SK-N-SH (cell line): ENCODE results near the gene ZNF865. TPM values are rescaled to one million over a fixed set of nuclear protein-coding genes. Genes with fewer than 3 reads are reported as not detected.

Source experiments
- CTCF ChIA-PET: fragments of 300-600, 350-600 bp; formaldehyde crosslinking; extraction: SDS; loops from one replicate; lab custom pipeline; 2021; lab: Yijun Ruan, JAX
- POLR2A ChIA-PET: fragments of 350-600 bp; sonication (Branson Sonifier 250); formaldehyde crosslinking; extraction: SDS; loops from one replicate; lab custom pipeline; 2020; ENCODE audit warnings: antibody characterized with exemption, inconsistent platforms; lab: Yijun Ruan, JAX
- DNase-seq: peaks from one replicate; pipeline ENCODE4 v3.0.0; 2012
- H2AFZ ChIP-seq: fragments of 200-600 bp; sonication (generic); 2 replicates; pipeline ENCODE4 v1.8.1; 2016; ENCODE audit warnings: antibody characterized with exemption, mild to moderate bottlenecking, low read depth
- H3F3A ChIP-seq: fragments of 200-600 bp; sonication (generic); replicated peaks from 2 replicates; pipeline ENCODE3; 2016; ENCODE audit warnings: antibody characterized with exemption, mild to moderate bottlenecking; ENCODE audit not compliant: insufficient read depth
- H3K27ac ChIP-seq, 2 experiments: fragments of 200-500 bp in 1 of 2; fragments of 200-600 bp in 1 of 2; sonication (Bioruptor generic) in 1 of 2; sonication (generic), shearing (Covaris generic) in 1 of 2; 2 replicates each; pipeline versions ENCODE4 v1.5.1 to v1.6.1; 2014 to 2016; ENCODE audit warnings: low read depth in 2 of 2, inconsistent platforms in 1 of 2, low read length in 1 of 2, mild to moderate bottlenecking in 1 of 2, mixed read lengths in 1 of 2
- H3K27me3 ChIP-seq: fragments of 200-600 bp; sonication (generic), shearing (Covaris generic); 2 replicates; pipeline ENCODE4 v1.6.1; 2016; ENCODE audit warnings: mixed run types; ENCODE audit not compliant: insufficient read depth
- H3K36me3 ChIP-seq, 2 experiments: fragments of 200-500 bp in 1 of 2; fragments of 200-600 bp in 1 of 2; sonication (Bioruptor generic) in 1 of 2; sonication (generic) in 1 of 2; replicated peaks in 1 of 2; 2 replicates each; pipeline versions ENCODE3 to v1.5.1; 2014 to 2016; ENCODE audit warnings: low read length in 1 of 2, mild to moderate bottlenecking in 1 of 2; ENCODE audit not compliant: insufficient read depth in 2 of 2, control insufficient read depth in 1 of 2
- H3K4me1 ChIP-seq, 2 experiments: fragments of 200-500 bp in 1 of 2; fragments of 200-600 bp in 1 of 2; sonication (Bioruptor generic) in 1 of 2; sonication (generic), shearing (Covaris generic) in 1 of 2; 2 replicates each; pipeline versions ENCODE4 v1.5.1 to v1.6.1; 2014 to 2016; ENCODE audit warnings: low read depth in 1 of 2, low read length in 1 of 2, mixed run types in 1 of 2; ENCODE audit not compliant: insufficient read depth in 2 of 2, control insufficient read depth in 1 of 2
- H3K4me2 ChIP-seq: fragments of 200-600 bp; sonication (generic), shearing (Covaris generic); 2 replicates; pipeline ENCODE4 v1.6.1; 2017; ENCODE audit warnings: mixed run types
- H3K4me3 ChIP-seq, 2 experiments: fragments of 200-500 bp in 1 of 2; fragments of 200-600 bp in 1 of 2; sonication (Bioruptor generic) in 1 of 2; sonication (generic), shearing (Covaris generic) in 1 of 2; 2 replicates each; pipeline versions ENCODE4 v1.5.1 to v1.8.1; 2014 to 2016; ENCODE audit warnings: low read depth in 2 of 2, inconsistent platforms in 1 of 2, low read length in 1 of 2, mild to moderate bottlenecking in 1 of 2, mixed read lengths in 1 of 2, moderate library complexity in 1 of 2
- H3K79me2 ChIP-seq: fragments of 200-600 bp; sonication (generic); 2 replicates; pipeline ENCODE4 v1.8.1; 2017; ENCODE audit warnings: mild to moderate bottlenecking; ENCODE audit not compliant: insufficient read depth
- H3K9ac ChIP-seq: fragments of 200-600 bp; sonication (generic); 2 replicates; pipeline ENCODE4 v1.6.1; 2017; ENCODE audit warnings: mixed run types
- H3K9me2 ChIP-seq: fragments of 200-600 bp; sonication (generic); 2 replicates; pipeline ENCODE4 v1.6.1; 2017; ENCODE audit warnings: mixed run types
- H3K9me3 ChIP-seq: fragments of 200-600 bp; sonication (generic); 2 replicates; pipeline ENCODE4 v1.6.1; 2017; ENCODE audit warnings: mixed run types, mild to moderate bottlenecking, moderate library complexity
- H4K20me1 ChIP-seq: fragments of 200-600 bp; sonication (generic); 2 replicates; pipeline ENCODE4 v1.6.1; 2017; ENCODE audit warnings: mild to moderate bottlenecking, mixed run types; ENCODE audit not compliant: insufficient read depth
- ELF1 ChIP-seq: IDR thresholded peaks from 2 replicates; pipeline ENCODE4 v1.4.0; 2012
- EP300 ChIP-seq, 2 experiments: IDR thresholded peaks; 2 replicates each; pipeline versions ENCODE4 v1.4.0 to v1.6.1; 2012; ENCODE audit warnings: borderline replicate concordance in 1 of 2, low read depth in 1 of 2, low read length in 1 of 2
- FOSL2 ChIP-seq: IDR thresholded peaks from 2 replicates; pipeline ENCODE4 v1.4.0; 2012; ENCODE audit warnings: low read depth, mild to moderate bottlenecking, moderate library complexity, borderline replicate concordance
- FOXM1 ChIP-seq: IDR thresholded peaks from 2 replicates; pipeline ENCODE4 v1.4.0; 2012; ENCODE audit warnings: low read depth, mild to moderate bottlenecking
- GABPA ChIP-seq: IDR thresholded peaks from 2 replicates; pipeline ENCODE4 v1.4.0; 2012; ENCODE audit warnings: low read depth, mild to moderate bottlenecking
- GATA2 ChIP-seq: sonication (generic); formaldehyde crosslinking; IDR thresholded peaks from 2 replicates; pipeline ENCODE4 v1.5.0; 2020; ENCODE audit warnings: mild to moderate bottlenecking, missing genetic modification reagents
- JUND ChIP-seq: IDR thresholded peaks from 2 replicates; pipeline ENCODE4 v1.4.0; 2012
- MEF2A ChIP-seq: IDR thresholded peaks from 2 replicates; pipeline ENCODE4 v1.4.0; 2012; ENCODE audit warnings: low read depth, borderline replicate concordance
- NFIC ChIP-seq: IDR thresholded peaks from 2 replicates; pipeline ENCODE4 v1.4.0; 2012; ENCODE audit warnings: borderline replicate concordance
- NRF1 ChIP-seq: IDR thresholded peaks from 2 replicates; pipeline ENCODE4 v1.6.1; 2012; ENCODE audit warnings: low read depth, mild to moderate bottlenecking, low read length
- POLR2AphosphoS5 ChIP-seq: IDR thresholded peaks from 2 replicates; pipeline ENCODE4 v1.6.1; 2012; ENCODE audit warnings: low read depth, low read length
- RAD21 ChIP-seq: IDR thresholded peaks from 2 replicates; pipeline ENCODE4 v1.6.1; 2012; ENCODE audit warnings: mild to moderate bottlenecking, low read length
- RCOR1 ChIP-seq: fragments of 150-350 bp; IDR thresholded peaks from 2 replicates; pipeline ENCODE4 v1.6.1; 2017; ENCODE audit warnings: antibody characterized with exemption, low read length
- SMC3 ChIP-seq: IDR thresholded peaks from 2 replicates; pipeline ENCODE4 v1.6.1; 2012; ENCODE audit warnings: low read depth, low read length, improper control_type of control experiment
- TAF1 ChIP-seq: IDR thresholded peaks from 2 replicates; pipeline ENCODE4 v1.6.1; 2012; ENCODE audit warnings: low read depth, mild to moderate bottlenecking, low read length, moderate library complexity, borderline replicate concordance
- TCF12 ChIP-seq: IDR thresholded peaks from 2 replicates; pipeline ENCODE4 v1.4.0; 2012
- WGBS: methylation state at CpG from one replicate; pipeline ENCODE4 v1.1.6; 2017; ENCODE audit warnings: low lambda C conversion rate; 5-methylcytosine and 5-hydroxymethylcytosine counted together
- polyA plus RNA-seq, 3 experiments: library from polyadenylated mRNA; depleted of rRNA; stranded (reverse); fragments of >200 nt; gene quantifications; 2 replicates each; pipeline ENCODE4 v1.2.3, GENCODE V29; 2012
- TF ChIP-seq, protein P1 (sequence below): IDR thresholded peaks from 2 replicates; pipeline ENCODE4 v1.4.0; 2012; ENCODE audit warnings: low read depth
- TF ChIP-seq, protein P2 (sequence below): IDR thresholded peaks from 2 replicates; pipeline ENCODE4 v1.6.1; 2012; ENCODE audit warnings: mild to moderate bottlenecking, low read depth, low read length, moderate library complexity
- TF ChIP-seq, protein P3 (sequence below): IDR thresholded peaks from 2 replicates; pipeline ENCODE4 v1.4.0; 2012; ENCODE audit warnings: low read depth, borderline replicate concordance
- TF ChIP-seq, protein P4 (sequence below): IDR thresholded peaks from 2 replicates; pipeline ENCODE4; 2012

Gene ZNF865
- polyA plus RNA-seq, 1 of the 3 experiments (the other 2 are of a cell fraction) = 5.0 TPM

DNA sequence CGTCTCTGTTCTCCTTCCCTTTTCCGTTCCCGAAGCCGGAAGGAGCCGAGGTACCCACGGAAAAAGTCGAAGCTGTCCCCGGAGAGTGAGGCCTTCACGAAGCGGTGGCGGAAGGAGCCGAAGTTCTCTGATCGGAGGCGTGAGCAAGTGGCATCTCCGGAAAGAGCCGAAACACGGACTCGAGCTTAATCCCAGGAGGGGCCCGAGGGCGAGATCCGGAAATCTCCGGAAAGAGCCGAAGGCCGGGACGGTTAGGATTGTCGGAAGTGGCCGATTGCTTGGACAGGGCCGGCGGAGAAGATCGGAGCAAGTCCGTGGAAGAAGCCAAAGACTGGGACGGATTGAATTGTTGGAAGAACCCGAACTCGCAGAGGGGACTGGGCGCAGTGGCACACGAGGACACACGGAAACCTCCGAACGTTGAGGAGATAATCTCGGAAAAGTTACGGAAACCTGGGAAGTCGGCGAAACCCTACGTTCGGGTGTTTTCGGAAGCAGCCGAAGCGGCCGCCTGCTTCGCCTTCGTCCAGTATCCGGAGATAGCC lies 48.9 kb downstream of the ZNF865 start:
- ChIA-PET CTCF (interaction anchor here (0.6 to 3.9 kb wide), 17 partner anchors 10 to 270 kb away, joined by 3 to 36 read pairs (median 4); partner anchors contain the start of genes TMEM238, ZNF579 and ZNF581), POLR2A (interaction anchor here (0.5 to 1.5 kb wide), 9 partner anchors 11 to 315 kb away, joined by 3 to 5 read pairs (median 3); partner anchors contain the start of genes KMT5C, ZNF524, ZNF581 and ZNF628)
- peak overlapping the region; percentile 99 for H3K9ac ChIP-seq
- H3F3A ChIP-seq = peaks cover 5% of the 10 kb centered on the region
- H4K20me1 ChIP-seq = peaks cover 40% of the 10 kb centered on the region
- H2AFZ ChIP-seq = peak overlapping the region; percentile 83
- H3K27ac ChIP-seq = peak overlapping the region; percentile 99 to 100
- peak overlapping the region; percentile 84 for H3K4me2 ChIP-seq
- no peaks in the 10 kb centered on the region for H3K9me3 ChIP-seq
- under 1% methylated on average over 45 of the region's 52 CpGs for WGBS
- peaks cover 14 to 29% of the 10 kb centered on the region in 2 experiments; a peak in 3 of 4 replicates for H3K4me1 ChIP-seq
- H3K9me2 ChIP-seq = no peaks in the 10 kb centered on the region
- DNase-seq = peak; percentile 86
- peak; percentile 52; the same call in 1 of the 2 replicates for TF ChIP-seq ELF1
- TF ChIP-seq POLR2AphosphoS5 = no peak
- no peak for TF ChIP-seq JUND
- no peak for TF ChIP-seq EP300 (IDR thresholded peaks at IDR 0.05; ENCODE audit: borderline replicate concordance in 1 of 2, low read depth in 1 of 2, low read length in 1 of 2)
- TF ChIP-seq TCF12 = no peak
- TF ChIP-seq FOSL2 = no peak
- TF ChIP-seq, all 33 proteins: peak for 1
- Histone ChIP-seq H3K36me3 (peaks cover 16 to 29% of the 10 kb centered on the region in 2 experiments), H3K79me2 (peaks cover 44% of the 10 kb centered on the region), H3K4me3 (peak overlapping the region; percentile 92 to 96), H3K27me3 (no peaks in the 10 kb centered on the region)

DNA sequence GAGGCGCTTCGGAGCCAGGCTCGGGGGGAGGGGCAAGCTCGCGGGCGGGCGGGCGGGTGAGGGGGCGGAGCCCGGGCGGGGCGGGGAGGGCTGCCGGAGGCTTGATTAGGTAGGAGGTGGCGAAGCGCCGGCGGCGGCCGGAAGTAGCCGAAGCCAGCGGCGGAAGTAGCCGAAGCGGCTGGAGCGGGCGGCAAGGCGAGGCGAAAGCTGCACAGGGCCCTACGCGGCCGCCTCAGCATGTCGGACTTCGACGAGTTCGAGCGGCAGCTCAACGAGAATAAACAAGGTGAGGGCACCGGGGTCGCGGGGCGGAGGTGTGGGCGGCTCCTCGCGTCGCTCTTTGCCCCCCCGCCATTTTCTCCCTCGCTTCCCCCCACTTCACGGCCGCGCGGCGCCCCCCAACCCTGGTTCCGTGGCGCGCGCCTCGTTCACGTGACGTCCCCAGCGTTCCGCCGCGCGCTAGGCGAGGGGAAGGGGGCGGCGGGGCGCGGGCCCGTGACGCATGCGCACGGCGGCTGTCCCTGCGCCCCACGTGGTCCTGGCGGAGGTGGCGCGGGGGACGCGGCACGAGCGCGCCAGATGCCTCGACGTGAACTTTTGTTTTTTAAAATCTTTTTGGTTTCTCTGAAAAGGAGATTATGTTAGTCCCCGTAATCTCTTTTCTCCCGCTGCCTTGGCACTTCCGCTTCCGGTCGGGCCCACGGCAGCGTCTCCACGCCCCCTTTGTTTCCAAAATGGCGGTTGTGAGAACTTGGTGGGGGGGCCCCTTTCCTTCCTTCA lies 49.6 kb downstream of the ZNF865 start, which contains the start of gene U2AF2:
Gene U2AF2, plus strand, starts transcription at position 168 of the 780 bp plus-strand sequence. Its CDS starts 70 bp downstream, at position 238.
- H3K4me3 ChIP-seq = peak within 1 kb of the TSS; percentile 92 to 96
- under 1% methylated on average over 51 of the region's 95 CpGs for WGBS
- H3K9ac ChIP-seq = peak within 1 kb of the TSS; percentile 99
- peaks cover 47% of the 10 kb centered on the region for H4K20me1 ChIP-seq
- no peaks in the 10 kb centered on the region for H3K9me3 ChIP-seq
- peak within 1 kb of the TSS; percentile 99 for H3K4me2 ChIP-seq
- DNase-seq = peak; percentile 97
- ChIA-PET CTCF (interaction anchor here (0.6 to 3.9 kb wide), 15 partner anchors 10 to 271 kb away, joined by 3 to 36 read pairs (median 4); partner anchors contain the start of genes TMEM238, ZNF579 and ZNF581), POLR2A (interaction anchor here (0.5 to 1.5 kb wide), 8 partner anchors 12 to 316 kb away, joined by 3 to 5 read pairs (median 4); partner anchors contain the start of genes KMT5C, ZNF524, ZNF581 and ZNF628)
- H3K27me3 ChIP-seq = no peaks in the 10 kb centered on the region
- peaks cover 51% of the 10 kb centered on the region for H3K79me2 ChIP-seq
- peaks cover 20 to 34% of the 10 kb centered on the region in 2 experiments for H3K36me3 ChIP-seq
- H3K4me1 ChIP-seq = peaks cover 14 to 27% of the 10 kb centered on the region in 2 experiments; a peak in 3 of 4 replicates
- H3K9me2 ChIP-seq = no peaks in the 10 kb centered on the region
- H2AFZ ChIP-seq = peak within 1 kb of the TSS; percentile 83
- peaks cover 5% of the 10 kb centered on the region for H3F3A ChIP-seq
- H3K27ac ChIP-seq = peak within 1 kb of the TSS; percentile 99 to 100
- TF ChIP-seq FOXM1 = no peak
- no peak for TF ChIP-seq RAD21
- peak; percentile 82 for TF ChIP-seq NRF1
- TF ChIP-seq SMC3 = no peak
- no peak for TF ChIP-seq NFIC
- peak; percentile 85 for TF ChIP-seq ELF1
- TF ChIP-seq, protein P1, sequence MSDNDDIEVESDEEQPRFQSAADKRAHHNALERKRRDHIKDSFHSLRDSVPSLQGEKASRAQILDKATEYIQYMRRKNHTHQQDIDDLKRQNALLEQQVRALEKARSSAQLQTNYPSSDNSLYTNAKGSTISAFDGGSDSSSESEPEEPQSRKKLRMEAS = peak; percentile 84
- TF ChIP-seq, protein P2, sequence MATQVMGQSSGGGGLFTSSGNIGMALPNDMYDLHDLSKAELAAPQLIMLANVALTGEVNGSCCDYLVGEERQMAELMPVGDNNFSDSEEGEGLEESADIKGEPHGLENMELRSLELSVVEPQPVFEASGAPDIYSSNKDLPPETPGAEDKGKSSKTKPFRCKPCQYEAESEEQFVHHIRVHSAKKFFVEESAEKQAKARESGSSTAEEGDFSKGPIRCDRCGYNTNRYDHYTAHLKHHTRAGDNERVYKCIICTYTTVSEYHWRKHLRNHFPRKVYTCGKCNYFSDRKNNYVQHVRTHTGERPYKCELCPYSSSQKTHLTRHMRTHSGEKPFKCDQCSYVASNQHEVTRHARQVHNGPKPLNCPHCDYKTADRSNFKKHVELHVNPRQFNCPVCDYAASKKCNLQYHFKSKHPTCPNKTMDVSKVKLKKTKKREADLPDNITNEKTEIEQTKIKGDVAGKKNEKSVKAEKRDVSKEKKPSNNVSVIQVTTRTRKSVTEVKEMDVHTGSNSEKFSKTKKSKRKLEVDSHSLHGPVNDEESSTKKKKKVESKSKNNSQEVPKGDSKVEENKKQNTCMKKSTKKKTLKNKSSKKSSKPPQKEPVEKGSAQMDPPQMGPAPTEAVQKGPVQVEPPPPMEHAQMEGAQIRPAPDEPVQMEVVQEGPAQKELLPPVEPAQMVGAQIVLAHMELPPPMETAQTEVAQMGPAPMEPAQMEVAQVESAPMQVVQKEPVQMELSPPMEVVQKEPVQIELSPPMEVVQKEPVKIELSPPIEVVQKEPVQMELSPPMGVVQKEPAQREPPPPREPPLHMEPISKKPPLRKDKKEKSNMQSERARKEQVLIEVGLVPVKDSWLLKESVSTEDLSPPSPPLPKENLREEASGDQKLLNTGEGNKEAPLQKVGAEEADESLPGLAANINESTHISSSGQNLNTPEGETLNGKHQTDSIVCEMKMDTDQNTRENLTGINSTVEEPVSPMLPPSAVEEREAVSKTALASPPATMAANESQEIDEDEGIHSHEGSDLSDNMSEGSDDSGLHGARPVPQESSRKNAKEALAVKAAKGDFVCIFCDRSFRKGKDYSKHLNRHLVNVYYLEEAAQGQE = no peak
- TF ChIP-seq EP300 (IDR thresholded peaks at IDR 0.05; ENCODE audit: borderline replicate concordance in 1 of 2, low read depth in 1 of 2, low read length in 1 of 2) = no peak
- TF ChIP-seq, protein P3, sequence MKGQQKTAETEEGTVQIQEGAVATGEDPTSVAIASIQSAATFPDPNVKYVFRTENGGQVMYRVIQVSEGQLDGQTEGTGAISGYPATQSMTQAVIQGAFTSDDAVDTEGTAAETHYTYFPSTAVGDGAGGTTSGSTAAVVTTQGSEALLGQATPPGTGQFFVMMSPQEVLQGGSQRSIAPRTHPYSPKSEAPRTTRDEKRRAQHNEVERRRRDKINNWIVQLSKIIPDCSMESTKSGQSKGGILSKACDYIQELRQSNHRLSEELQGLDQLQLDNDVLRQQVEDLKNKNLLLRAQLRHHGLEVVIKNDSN = peak; percentile 85
- peak; percentile 82 for TF ChIP-seq GABPA
- TF ChIP-seq, protein P4, sequence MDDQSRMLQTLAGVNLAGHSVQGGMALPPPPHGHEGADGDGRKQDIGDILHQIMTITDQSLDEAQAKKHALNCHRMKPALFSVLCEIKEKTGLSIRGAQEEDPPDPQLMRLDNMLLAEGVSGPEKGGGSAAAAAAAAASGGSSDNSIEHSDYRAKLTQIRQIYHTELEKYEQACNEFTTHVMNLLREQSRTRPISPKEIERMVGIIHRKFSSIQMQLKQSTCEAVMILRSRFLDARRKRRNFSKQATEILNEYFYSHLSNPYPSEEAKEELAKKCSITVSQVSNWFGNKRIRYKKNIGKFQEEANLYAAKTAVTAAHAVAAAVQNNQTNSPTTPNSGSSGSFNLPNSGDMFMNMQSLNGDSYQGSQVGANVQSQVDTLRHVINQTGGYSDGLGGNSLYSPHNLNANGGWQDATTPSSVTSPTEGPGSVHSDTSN = no peak; the same call in 1 of the 2 replicates
- peak; percentile 76; the same call in 1 of the 2 replicates for TF ChIP-seq TAF1
- no peak for TF ChIP-seq RCOR1
- no peak for TF ChIP-seq JUND
- no peak for TF ChIP-seq MEF2A
- no peak for TF ChIP-seq TCF12
- no peak for TF ChIP-seq GATA2 (CRISPR knock-in tag)
